WTC11 (cell line): ENCODE measurements around the gene USP21. TPM values are rescaled to one million over a fixed set of nuclear protein-coding genes. Genes with fewer than 3 reads are reported as not detected.

Experiments used
- ATAC-seq: fragments of 200-7000 bp; cut with Tn5 transposase; 2 replicates; pipeline ENCODE4 v1.10.0; 2021; ENCODE audit warnings: mild to moderate bottlenecking, moderate library complexity
- CTCF ChIA-PET: fragments of 300-600 bp; sonication (Branson Sonifier 250); formaldehyde crosslinking; loops from one replicate; lab custom pipeline; 2021; ENCODE audit warnings: antibody characterized with exemption; lab: Charles Lee
- POLR2A ChIA-PET: fragments of 350-600 bp; sonication (Branson Sonifier 250); formaldehyde crosslinking; loops from one replicate; lab custom pipeline; 2021; ENCODE audit warnings: antibody characterized with exemption; lab: Charles Lee
- DNase-seq: peaks from one replicate; pipeline ENCODE4 v3.0.0; 2021; ENCODE audit warnings: low spot score
- H3K27ac Mint-ChIP-seq: 2 replicates; pipeline ENCODE4 v1.8.0; 2021; ENCODE audit warnings: mixed read lengths
- H3K27me3 Mint-ChIP-seq: 2 replicates; pipeline ENCODE4 v1.8.0; 2021; ENCODE audit warnings: low read depth, mild to moderate bottlenecking, moderate library complexity, mixed read lengths
- H3K36me3 Mint-ChIP-seq: 2 replicates; pipeline ENCODE4 v1.8.0; 2021; ENCODE audit warnings: mixed read lengths
- H3K4me1 Mint-ChIP-seq: 2 replicates; pipeline ENCODE4 v1.8.0; 2022; ENCODE audit warnings: mixed read lengths
- H3K4me3 Mint-ChIP-seq: 2 replicates; pipeline ENCODE4 v1.8.0; 2021; ENCODE audit warnings: mild to moderate bottlenecking, moderate library complexity, mixed read lengths
- H3K9me3 Mint-ChIP-seq: 2 replicates; pipeline ENCODE4 v1.8.0; 2021; ENCODE audit warnings: mixed read lengths
- CREB1 ChIP-seq: sonication (generic); formaldehyde crosslinking; IDR thresholded peaks from 2 replicates; pipeline ENCODE4 v1.8.0; 2023; ENCODE audit warnings: mild to moderate bottlenecking, missing genetic modification reagents
- EMX1 ChIP-seq: fragments of 250-450 bp; sonication (Bioruptor Pico); IDR thresholded peaks from 2 replicates; pipeline ENCODE4 v1.8.0; 2021; ENCODE audit warnings: mild to moderate bottlenecking
- FOXK1 ChIP-seq: sonication (generic); formaldehyde crosslinking; IDR thresholded peaks from 2 replicates; pipeline ENCODE4 v1.8.0; 2022; ENCODE audit warnings: mild to moderate bottlenecking, moderate library complexity, missing genetic modification reagents
- GABPB1 ChIP-seq: sonication (generic); formaldehyde crosslinking; IDR thresholded peaks from 2 replicates; pipeline ENCODE4 v1.8.1; 2023; ENCODE audit warnings: mild to moderate bottlenecking, missing genetic modification reagents
- GTF2I ChIP-seq: fragments of 250-450 bp; sonication (Bioruptor Pico); conservative IDR thresholded peaks from 2 replicates; pipeline ENCODE4 v1.4.0; 2021; ENCODE audit warnings: mild to moderate bottlenecking
- HMGA2 ChIP-seq: fragments of 250-450 bp; sonication (Bioruptor Pico); IDR thresholded peaks from 2 replicates; pipeline ENCODE4 v1.4.0; 2021; ENCODE audit warnings: mild to moderate bottlenecking, moderate library complexity
- MYBL2 ChIP-seq: sonication (generic); formaldehyde crosslinking; IDR thresholded peaks from 2 replicates; pipeline ENCODE4 v1.8.1; 2023; ENCODE audit warnings: mild to moderate bottlenecking, moderate library complexity, missing genetic modification reagents
- NR2C2 ChIP-seq: sonication (generic); formaldehyde crosslinking; IDR thresholded peaks from 2 replicates; pipeline ENCODE4 v1.8.0; 2022; ENCODE audit warnings: mild to moderate bottlenecking, missing genetic modification reagents
- NR3C1 ChIP-seq: sonication (generic); formaldehyde crosslinking; conservative IDR thresholded peaks from 2 replicates; pipeline ENCODE4 v1.8.1; 2023; ENCODE audit warnings: low read depth, mild to moderate bottlenecking, missing genetic modification reagents
- PRRX2 ChIP-seq: fragments of 250-450 bp; sonication (Bioruptor Pico); IDR thresholded peaks from 2 replicates; pipeline ENCODE4 v1.8.0; 2021; ENCODE audit warnings: mild to moderate bottlenecking
- RORB ChIP-seq: fragments of 250-450 bp; sonication (Bioruptor Pico); IDR thresholded peaks from 2 replicates; pipeline ENCODE4 v1.9.0; 2021; ENCODE audit warnings: mild to moderate bottlenecking
- SOX15 ChIP-seq: fragments of 250-450 bp; sonication (Bioruptor Pico); IDR thresholded peaks from 2 replicates; pipeline ENCODE4 v1.9.0; 2021; ENCODE audit warnings: mild to moderate bottlenecking
- TEAD1 ChIP-seq: sonication (generic); formaldehyde crosslinking; IDR thresholded peaks from 2 replicates; pipeline ENCODE4 v1.8.0; 2022; ENCODE audit warnings: mild to moderate bottlenecking, missing genetic modification reagents
- TEAD4 ChIP-seq: sonication (generic); formaldehyde crosslinking; IDR thresholded peaks from 2 replicates; pipeline ENCODE4 v1.8.0; 2022; ENCODE audit warnings: mild to moderate bottlenecking, missing genetic modification reagents
- ZNF219 ChIP-seq: sonication (generic); formaldehyde crosslinking; IDR thresholded peaks from 2 replicates; pipeline ENCODE4 v1.8.0; 2023; ENCODE audit warnings: missing genetic modification reagents, mild to moderate bottlenecking, borderline replicate concordance
- ZNF232 ChIP-seq: sonication (generic); formaldehyde crosslinking; IDR thresholded peaks from 2 replicates; pipeline ENCODE4 v1.8.0; 2022; ENCODE audit warnings: mild to moderate bottlenecking, missing genetic modification reagents
- ZNF317 ChIP-seq: sonication (generic); formaldehyde crosslinking; IDR thresholded peaks from 2 replicates; pipeline ENCODE4 v1.8.1; 2023; ENCODE audit warnings: low read depth, mild to moderate bottlenecking, moderate library complexity, missing genetic modification reagents, borderline replicate concordance
- ZNF396 ChIP-seq: fragments of 250-450 bp; sonication (Bioruptor Pico); IDR thresholded peaks from 2 replicates; pipeline ENCODE4 v1.8.0; 2021; ENCODE audit warnings: mild to moderate bottlenecking, moderate library complexity, borderline replicate concordance
- total RNA-seq: library from RNA; stranded (reverse); gene quantifications from 3 replicates; pipeline ENCODE4 v1.2.3, GENCODE V29; 2021
- TF ChIP-seq, protein P1 (sequence below): sonication (generic); formaldehyde crosslinking; IDR thresholded peaks from 2 replicates; pipeline ENCODE4 v1.8.0; 2023; ENCODE audit warnings: missing genetic modification reagents
- TF ChIP-seq, protein P2 (sequence below): sonication (generic); formaldehyde crosslinking; conservative IDR thresholded peaks from 2 replicates; pipeline ENCODE4 v1.8.1; 2023; ENCODE audit warnings: mild to moderate bottlenecking, low read depth, missing genetic modification reagents, moderate library complexity
- TF ChIP-seq, protein P3 (sequence below): sonication (generic); formaldehyde crosslinking; IDR thresholded peaks from 2 replicates; pipeline ENCODE4 v1.8.0; 2022; ENCODE audit warnings: mild to moderate bottlenecking, missing genetic modification reagents
- TF ChIP-seq, protein P4 (sequence below): fragments of 250-450 bp; sonication (Bioruptor Pico); IDR thresholded peaks from 2 replicates; pipeline ENCODE4 v1.9.0; 2021; ENCODE audit warnings: mild to moderate bottlenecking
- TF ChIP-seq, protein P5 (sequence below): sonication (generic); formaldehyde crosslinking; conservative IDR thresholded peaks from 2 replicates; pipeline ENCODE4 v1.8.1; 2022; ENCODE audit warnings: mild to moderate bottlenecking, missing genetic modification reagents
- TF ChIP-seq, protein P6 (sequence below): sonication (generic); formaldehyde crosslinking; IDR thresholded peaks from 2 replicates; pipeline ENCODE4 v1.8.0; 2022; ENCODE audit warnings: mild to moderate bottlenecking, missing genetic modification reagents

Gene USP21
- total RNA-seq, 1 experiment from 2014 or later, result 30.8 TPM

DNA sequence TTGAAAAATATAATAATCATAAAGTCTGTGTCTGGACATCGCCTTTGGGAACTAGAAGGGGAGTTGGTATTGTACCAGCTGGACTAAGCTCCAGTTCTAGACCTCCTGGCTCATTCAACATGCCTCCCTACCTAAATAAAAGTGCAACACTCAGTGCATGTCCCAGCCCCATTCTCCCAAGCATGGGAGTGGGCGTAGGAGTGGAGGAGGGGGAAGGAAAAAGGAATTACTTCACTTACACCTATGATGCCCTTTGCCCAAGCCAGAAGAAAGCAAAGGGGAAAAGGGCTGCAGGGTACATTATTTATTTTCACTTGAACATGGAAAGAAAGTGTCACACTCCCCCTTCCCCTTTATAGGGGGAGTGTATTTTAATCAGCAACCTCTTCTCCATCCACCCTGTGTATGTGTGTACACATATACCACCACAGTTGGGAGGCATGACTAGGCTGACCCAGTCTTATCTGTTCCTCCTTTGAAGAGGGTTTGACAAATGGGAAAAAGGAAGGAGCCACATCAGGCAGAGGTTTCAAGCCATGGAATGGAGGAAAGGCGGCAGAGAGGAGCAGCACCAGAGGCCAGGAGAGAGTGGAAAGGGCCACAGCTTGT, 38.2 kb upstream of the USP21 start (continued):
- no peak for TF ChIP-seq GABPB1 (CRISPR knock-in tag)
- no peak for TF ChIP-seq NR2C2 (CRISPR knock-in tag)
- no peak for TF ChIP-seq EMX1 (CRISPR knock-in tag)
- no peak for TF ChIP-seq MYBL2 (CRISPR knock-in tag)
- no peak for TF ChIP-seq NR3C1

DNA sequence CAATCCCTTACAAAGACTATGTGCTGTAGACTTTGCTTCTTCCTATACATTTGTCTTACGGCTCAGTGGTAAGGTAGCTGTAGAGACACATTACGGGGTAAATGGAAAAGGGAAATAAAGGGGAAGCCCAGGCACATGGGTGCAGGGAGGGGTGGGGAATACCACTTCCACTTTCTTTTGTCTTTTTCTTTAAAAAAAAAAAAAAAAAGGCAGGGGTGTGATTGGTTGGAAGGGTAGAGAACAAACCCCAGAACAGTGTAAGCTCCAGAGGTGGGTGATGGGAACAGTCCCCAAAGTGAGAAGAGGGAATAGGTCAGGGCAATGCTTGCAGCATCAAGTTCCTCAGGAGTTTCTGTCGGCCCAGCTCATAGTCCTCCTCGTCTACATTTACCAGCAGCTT, 37.5 kb upstream of the USP21 start:
- no peaks in the 10 kb centered on the region for H3K27me3 Mint-ChIP-seq
- POLR2A ChIA-PET, result interaction anchor here (1.0 to 1.8 kb wide), 3 partner anchors 10 to 101 kb away, joined by 3 to 5 read pairs (median 4); partner anchors contain the start of gene F11R
- no peak overlapping the region for H3K27ac Mint-ChIP-seq

DNA sequence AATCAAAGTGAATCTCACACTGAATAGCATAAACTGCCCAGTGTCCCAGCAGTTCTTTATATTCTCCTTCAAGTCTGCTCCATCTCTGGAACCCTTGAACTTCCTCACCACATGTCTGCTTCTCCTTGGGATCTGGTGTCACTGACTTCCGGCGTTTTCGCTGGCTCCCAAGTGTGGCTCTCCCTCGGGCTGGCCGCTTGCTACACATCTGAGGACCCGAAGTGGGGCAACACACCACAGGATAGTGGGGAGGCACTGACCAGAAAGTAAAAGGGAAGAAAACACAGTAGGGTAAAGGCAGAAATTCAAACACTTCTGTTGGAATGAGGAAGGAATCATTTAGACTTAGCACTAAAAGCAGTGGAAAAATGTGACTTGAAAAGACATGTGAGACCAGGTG, 36.3 kb upstream of the USP21 start:
- TF ChIP-seq GTF2I, result no peak
- no peak for TF ChIP-seq PRRX2 (CRISPR knock-in tag)
- TF ChIP-seq FOXK1 (CRISPR knock-in tag), result no peak
- TF ChIP-seq, all 79 proteins: peak for 0
- H3K36me3 Mint-ChIP-seq, result peaks cover 69% of the 10 kb centered on the region
- no peaks in the 10 kb centered on the region for H3K27me3 Mint-ChIP-seq
- ChIA-PET CTCF (no interaction called here), POLR2A (no interaction called here)
- ATAC-seq, result no peak
- peaks cover 17% of the 10 kb centered on the region for H3K4me1 Mint-ChIP-seq
- H3K4me3 Mint-ChIP-seq, result no peak overlapping the region
- DNase-seq, result no peak
- no peaks in the 10 kb centered on the region for H3K9me3 Mint-ChIP-seq
- no peak overlapping the region; the same call in 1 of the 2 replicates for H3K27ac Mint-ChIP-seq

More for the DNA sequence above, 37.5 kb upstream of the USP21 start:
- H3K4me3 Mint-ChIP-seq, result no peak overlapping the region
- ATAC-seq (no peak), DNase-seq (no peak)
- CTCF ChIA-PET, result no interaction called here
- peaks cover 59% of the 10 kb centered on the region for H3K36me3 Mint-ChIP-seq
- no peak for TF ChIP-seq CREB1 (CRISPR knock-in tag)
- TF ChIP-seq, protein P1, sequence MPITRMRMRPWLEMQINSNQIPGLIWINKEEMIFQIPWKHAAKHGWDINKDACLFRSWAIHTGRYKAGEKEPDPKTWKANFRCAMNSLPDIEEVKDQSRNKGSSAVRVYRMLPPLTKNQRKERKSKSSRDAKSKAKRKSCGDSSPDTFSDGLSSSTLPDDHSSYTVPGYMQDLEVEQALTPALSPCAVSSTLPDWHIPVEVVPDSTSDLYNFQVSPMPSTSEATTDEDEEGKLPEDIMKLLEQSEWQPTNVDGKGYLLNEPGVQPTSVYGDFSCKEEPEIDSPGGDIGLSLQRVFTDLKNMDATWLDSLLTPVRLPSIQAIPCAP, result no peak
- no peak for TF ChIP-seq GTF2I
- TF ChIP-seq HMGA2 (CRISPR knock-in tag), result no peak
- TF ChIP-seq ZNF396, result no peak
- no peak for TF ChIP-seq SOX15 (CRISPR knock-in tag)
- TF ChIP-seq RORB, result no peak
- no peak for TF ChIP-seq NR3C1
- no peak for TF ChIP-seq ZNF317 (CRISPR knock-in tag)
- TF ChIP-seq, protein P2, sequence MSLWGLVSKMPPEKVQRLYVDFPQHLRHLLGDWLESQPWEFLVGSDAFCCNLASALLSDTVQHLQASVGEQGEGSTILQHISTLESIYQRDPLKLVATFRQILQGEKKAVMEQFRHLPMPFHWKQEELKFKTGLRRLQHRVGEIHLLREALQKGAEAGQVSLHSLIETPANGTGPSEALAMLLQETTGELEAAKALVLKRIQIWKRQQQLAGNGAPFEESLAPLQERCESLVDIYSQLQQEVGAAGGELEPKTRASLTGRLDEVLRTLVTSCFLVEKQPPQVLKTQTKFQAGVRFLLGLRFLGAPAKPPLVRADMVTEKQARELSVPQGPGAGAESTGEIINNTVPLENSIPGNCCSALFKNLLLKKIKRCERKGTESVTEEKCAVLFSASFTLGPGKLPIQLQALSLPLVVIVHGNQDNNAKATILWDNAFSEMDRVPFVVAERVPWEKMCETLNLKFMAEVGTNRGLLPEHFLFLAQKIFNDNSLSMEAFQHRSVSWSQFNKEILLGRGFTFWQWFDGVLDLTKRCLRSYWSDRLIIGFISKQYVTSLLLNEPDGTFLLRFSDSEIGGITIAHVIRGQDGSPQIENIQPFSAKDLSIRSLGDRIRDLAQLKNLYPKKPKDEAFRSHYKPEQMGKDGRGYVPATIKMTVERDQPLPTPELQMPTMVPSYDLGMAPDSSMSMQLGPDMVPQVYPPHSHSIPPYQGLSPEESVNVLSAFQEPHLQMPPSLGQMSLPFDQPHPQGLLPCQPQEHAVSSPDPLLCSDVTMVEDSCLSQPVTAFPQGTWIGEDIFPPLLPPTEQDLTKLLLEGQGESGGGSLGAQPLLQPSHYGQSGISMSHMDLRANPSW, result no peak
- TF ChIP-seq ZNF232, result no peak
- no peak for TF ChIP-seq ZNF219
- no peak for TF ChIP-seq TEAD4 (CRISPR knock-in tag)
- TF ChIP-seq, protein P3, sequence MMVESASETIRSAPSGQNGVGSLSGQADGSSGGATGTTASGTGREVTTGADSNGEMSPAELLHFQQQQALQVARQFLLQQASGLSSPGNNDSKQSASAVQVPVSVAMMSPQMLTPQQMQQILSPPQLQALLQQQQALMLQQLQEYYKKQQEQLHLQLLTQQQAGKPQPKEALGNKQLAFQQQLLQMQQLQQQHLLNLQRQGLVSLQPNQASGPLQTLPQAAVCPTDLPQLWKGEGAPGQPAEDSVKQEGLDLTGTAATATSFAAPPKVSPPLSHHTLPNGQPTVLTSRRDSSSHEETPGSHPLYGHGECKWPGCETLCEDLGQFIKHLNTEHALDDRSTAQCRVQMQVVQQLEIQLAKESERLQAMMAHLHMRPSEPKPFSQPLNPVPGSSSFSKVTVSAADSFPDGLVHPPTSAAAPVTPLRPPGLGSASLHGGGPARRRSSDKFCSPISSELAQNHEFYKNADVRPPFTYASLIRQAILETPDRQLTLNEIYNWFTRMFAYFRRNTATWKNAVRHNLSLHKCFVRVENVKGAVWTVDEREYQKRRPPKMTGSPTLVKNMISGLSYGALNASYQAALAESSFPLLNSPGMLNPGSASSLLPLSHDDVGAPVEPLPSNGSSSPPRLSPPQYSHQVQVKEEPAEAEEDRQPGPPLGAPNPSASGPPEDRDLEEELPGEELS (CRISPR knock-in tag), result no peak
- TF ChIP-seq TEAD1 (CRISPR knock-in tag), result no peak
- TF ChIP-seq EMX1 (CRISPR knock-in tag), result no peak
- TF ChIP-seq, protein P4, sequence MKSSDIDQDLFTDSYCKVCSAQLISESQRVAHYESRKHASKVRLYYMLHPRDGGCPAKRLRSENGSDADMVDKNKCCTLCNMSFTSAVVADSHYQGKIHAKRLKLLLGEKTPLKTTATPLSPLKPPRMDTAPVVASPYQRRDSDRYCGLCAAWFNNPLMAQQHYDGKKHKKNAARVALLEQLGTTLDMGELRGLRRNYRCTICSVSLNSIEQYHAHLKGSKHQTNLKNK (CRISPR knock-in tag), result no peak
- TF ChIP-seq, protein P5, sequence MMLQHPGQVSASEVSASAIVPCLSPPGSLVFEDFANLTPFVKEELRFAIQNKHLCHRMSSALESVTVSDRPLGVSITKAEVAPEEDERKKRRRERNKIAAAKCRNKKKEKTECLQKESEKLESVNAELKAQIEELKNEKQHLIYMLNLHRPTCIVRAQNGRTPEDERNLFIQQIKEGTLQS, result no peak
- TF ChIP-seq, protein P6, sequence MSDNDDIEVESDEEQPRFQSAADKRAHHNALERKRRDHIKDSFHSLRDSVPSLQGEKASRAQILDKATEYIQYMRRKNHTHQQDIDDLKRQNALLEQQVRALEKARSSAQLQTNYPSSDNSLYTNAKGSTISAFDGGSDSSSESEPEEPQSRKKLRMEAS (CRISPR knock-in tag), result no peak
- TF ChIP-seq, all 79 proteins: peak for 0
- no peaks in the 10 kb centered on the region for H3K9me3 Mint-ChIP-seq
- H3K4me1 Mint-ChIP-seq, result peaks cover 20% of the 10 kb centered on the region
